Peyer's patch (tissue), 4 donors: Measurements from ENCODE around the gene WDR1.

Source experiments
- CTCF ChIP-seq, 6 experiments: fragments of 450-650 bp in 4 of 6; fragments of 200-600 bp in 2 of 6; sonication (generic) in 1 of 6; IDR thresholded peaks; one replicate each; pipeline ENCODE4 v1.5.1; 2017 to 2019; ENCODE audit warnings: antibody characterized with exemption in 6 of 6, mild to moderate bottlenecking in 3 of 6, moderate library complexity in 1 of 6
- POLR2A ChIP-seq, 2 donors: fragments of 450-650 bp; IDR thresholded peaks; one replicate each; pipeline ENCODE4 v1.5.1; 2017; ENCODE audit warnings: antibody characterized with exemption in 2 of 2, mild to moderate bottlenecking in 2 of 2, moderate library complexity in 2 of 2

- TF ChIP-seq POLR2A (IDR thresholded peaks at IDR 0.05) (no peak), CTCF (IDR thresholded peaks at IDR 0.05) (no peak)
Observed at GRCh38 chr4:10077076-10077475, 39.5 kb downstream of the WDR1 start.
